Ovary (tissue), 3 donors: ENCODE results near the gene EDIL3.

Source experiments
- CTCF ChIP-seq, 3 donors: fragments of 450-650 bp in 2 of 3; fragments of 200-600 bp in 1 of 3; IDR thresholded peaks; one replicate each; pipeline versions ENCODE4 v1.5.1 to v1.8.0; 2016 to 2022; ENCODE audit warnings: antibody characterized with exemption in 3 of 3, mild to moderate bottlenecking in 1 of 3
- EP300 ChIP-seq: sonication (generic); formaldehyde crosslinking; IDR thresholded peaks from one replicate; pipeline ENCODE4 v1.6.1; 2017; ENCODE audit warnings: antibody characterized with exemption
- POLR2A ChIP-seq: fragments of 450-650 bp; IDR thresholded peaks from one replicate; pipeline ENCODE4 v1.6.1; 2017; ENCODE audit warnings: antibody characterized with exemption, mild to moderate bottlenecking, moderate library complexity
- donor health status: DM: no; HTN: no; CAD: no.

GRCh38 chr5:84118551-84118950, 266.1 kb downstream of the EDIL3 start:
- TF ChIP-seq CTCF (IDR thresholded peaks at IDR 0.05) (no peak), POLR2A (no peak), EP300 (no peak)
